ENCODE measurements around the gene TTLL12. TPM values are rescaled to one million over a fixed set of nuclear protein-coding genes. Genes with fewer than 3 reads are reported as not detected.

TTLL12 gene
- polyA plus RNA-seq, 4 donors, result 25.2 to 35.7 (median 26.1) TPM

GRCh38 chr22:43174941-43175531 lies 11.9 kb downstream of the TTLL12 start:
- DNase-seq (ENCODE audit: low read depth in 4 of 4, low spot score in 2 of 4), result no peak

- no peak for DNase-seq (ENCODE audit: low read depth in 4 of 4, low spot score in 2 of 4)
These were observed 12.8 kb downstream of the TTLL12 start for GRCh38 chr22:43173976-43174720.

GRCh38 chr22:43173566-43173965 lies 13.4 kb downstream of the TTLL12 start:
- no peak for DNase-seq (ENCODE audit: low read depth in 4 of 4, low spot score in 2 of 4)

- DNase-seq (ENCODE audit: low read depth in 4 of 4, low spot score in 2 of 4), result no peak
These were observed 14.7 kb downstream of the TTLL12 start for GRCh38 chr22:43172191-43172590.

GRCh38 chr22:43171607-43172006 lies 15.3 kb downstream of the TTLL12 start:
- no peak for DNase-seq (ENCODE audit: low read depth in 4 of 4, low spot score in 2 of 4)

GRCh38 chr22:43171019-43171491 lies 15.9 kb downstream of the TTLL12 start:
- DNase-seq (ENCODE audit: low read depth in 4 of 4, low spot score in 2 of 4), result no peak

- no peak for DNase-seq (ENCODE audit: low read depth in 4 of 4, low spot score in 2 of 4)
These were observed 16.8 kb downstream of the TTLL12 start for GRCh38 chr22:43170131-43170480.

- DNase-seq (ENCODE audit: low read depth in 4 of 4, low spot score in 2 of 4), result no peak
These were observed 17.4 kb downstream of the TTLL12 start for GRCh38 chr22:43169310-43170130.

GRCh38 chr22:43168471-43169309 lies 18.2 kb downstream of the TTLL12 start:
- DNase-seq (ENCODE audit: low read depth in 4 of 4, low spot score in 2 of 4), result no peak

- DNase-seq (ENCODE audit: low read depth in 4 of 4, low spot score in 2 of 4), result no peak
These were observed 19.8 kb downstream of the TTLL12 start for GRCh38 chr22:43167001-43167589.

GRCh38 chr22:43166132-43166930 lies 20.6 kb downstream of the TTLL12 start:
- no peak for DNase-seq (ENCODE audit: low read depth in 4 of 4, low spot score in 2 of 4)

- no peak for DNase-seq (ENCODE audit: low read depth in 4 of 4, low spot score in 2 of 4)
These were observed 22.3 kb downstream of the TTLL12 start for GRCh38 chr22:43164636-43165035.

GRCh38 chr22:43163241-43163795 lies 23.6 kb downstream of the TTLL12 start:
- no peak for DNase-seq (ENCODE audit: low read depth in 4 of 4, low spot score in 2 of 4)

GRCh38 chr22:43162412-43163150 lies 24.4 kb downstream of the TTLL12 start:
- no peak for DNase-seq (ENCODE audit: low read depth in 4 of 4, low spot score in 2 of 4)

- no peak for DNase-seq (ENCODE audit: low read depth in 4 of 4, low spot score in 2 of 4)
These were observed 26.3 kb downstream of the TTLL12 start for GRCh38 chr22:43160497-43161126.

GRCh38 chr22:43159484-43160178 lies 27.3 kb downstream of the TTLL12 start:
- no peak for DNase-seq (ENCODE audit: low read depth in 4 of 4, low spot score in 2 of 4)

- DNase-seq (ENCODE audit: low read depth in 4 of 4, low spot score in 2 of 4), result no peak
These were observed 28.0 kb downstream of the TTLL12 start for GRCh38 chr22:43158778-43159483.
